Measurements from ENCODE around the gene AKT1.

AKT1 gene

GRCh38 chr14:104782086-104782807, 13.3 kb downstream of the AKT1 start:
- Histone ChIP-seq H3K4me3 (ENCODE audit: low read length) (no peak overlapping the region), H2AFZ (ENCODE audit: low read length) (no peak overlapping the region), H3K4me1 (ENCODE audit: low read length) (no peaks in the 10 kb centered on the region), H3K9me3 (replicated peaks; ENCODE audit: insufficient read depth, low read length) (no peaks in the 10 kb centered on the region), H3K9ac (ENCODE audit: low read length) (no peak overlapping the region), H3K4me2 (ENCODE audit: low read depth, low read length) (no peak overlapping the region), H3K79me2 (ENCODE audit: low read length) (no peaks in the 10 kb centered on the region), H3F3A (ENCODE audit: insufficient read depth, low read length) (no peaks in the 10 kb centered on the region), H3K27me3 (replicated peaks; ENCODE audit: insufficient read depth, low read length) (no peaks in the 10 kb centered on the region), H3K9me2 (replicated peaks; ENCODE audit: insufficient read depth, low read length) (no peaks in the 10 kb centered on the region), H3K36me3 (replicated peaks; ENCODE audit: insufficient read depth, low read length) (no peaks in the 10 kb centered on the region), H3K27ac (ENCODE audit: low read length) (no peak overlapping the region), H4K20me1 (ENCODE audit: insufficient read depth, low read length) (no peaks in the 10 kb centered on the region)
- TF ChIP-seq CTCF (IDR thresholded peaks at IDR 0.05; ENCODE audit: low read length) (no peak), EZH2phosphoT487 (IDR thresholded peaks at IDR 0.05; ENCODE audit: low read length) (no peak), EZH2 (optimal IDR thresholded peaks at IDR 0.05; ENCODE audit: low read depth, low read length) (no peak)
- DNase-seq: no peak

DNA sequence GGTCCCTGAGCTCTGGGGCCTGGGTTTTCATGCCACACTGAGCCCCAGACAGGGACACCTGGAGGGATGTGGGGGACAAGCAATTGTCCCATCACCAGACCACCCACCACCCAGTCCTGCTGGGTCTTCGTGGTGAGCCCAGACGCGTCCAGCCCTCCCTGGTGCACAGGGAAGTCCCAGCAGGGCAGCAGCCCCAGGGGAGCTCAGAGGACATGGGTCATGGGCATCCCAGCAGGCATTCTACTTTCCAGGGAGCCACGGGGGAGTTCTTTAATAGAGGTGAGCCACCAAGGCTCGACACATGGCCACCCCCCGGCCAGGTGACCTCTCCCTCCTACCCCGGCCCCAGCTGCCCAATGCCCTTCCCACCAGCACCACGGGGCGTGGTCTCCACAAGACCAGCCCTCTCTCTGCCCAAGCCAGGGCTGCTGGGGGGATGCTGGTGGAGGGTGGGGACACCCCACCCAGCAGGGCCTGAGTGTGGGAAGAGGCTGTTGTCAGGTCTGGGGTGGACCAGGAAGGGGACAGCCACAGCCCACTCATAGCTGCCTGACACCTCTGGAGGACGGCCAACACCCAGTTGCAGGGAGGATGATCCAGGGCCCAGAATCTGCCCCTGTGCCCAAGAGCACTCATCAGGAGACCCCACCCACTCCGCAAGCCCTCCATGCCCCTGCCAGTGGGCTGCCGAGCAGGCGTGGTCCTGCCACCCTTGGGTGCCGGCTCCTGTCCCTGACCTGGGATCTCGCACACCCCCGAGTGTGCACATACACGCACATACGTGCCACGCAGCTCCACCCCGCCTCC, 14.1 kb downstream of the AKT1 start:
- H3K79me2 ChIP-seq (ENCODE audit: low read length): no peaks in the 10 kb centered on the region
- no peak overlapping the region for H3K4me2 ChIP-seq (ENCODE audit: low read depth, low read length)
- no peaks in the 10 kb centered on the region for H3K27me3 ChIP-seq (replicated peaks; ENCODE audit: insufficient read depth, low read length)
- no peak overlapping the region for H2AFZ ChIP-seq (ENCODE audit: low read length)
- H3K27ac ChIP-seq (ENCODE audit: low read length): no peak overlapping the region
- H3K4me3 ChIP-seq (ENCODE audit: low read length): no peak overlapping the region
- no peaks in the 10 kb centered on the region for H3K4me1 ChIP-seq (ENCODE audit: low read length)
- H3K36me3 ChIP-seq (replicated peaks; ENCODE audit: insufficient read depth, low read length): no peaks in the 10 kb centered on the region
- H3F3A ChIP-seq (ENCODE audit: insufficient read depth, low read length): no peaks in the 10 kb centered on the region
- no peaks in the 10 kb centered on the region for H4K20me1 ChIP-seq (ENCODE audit: insufficient read depth, low read length)
- H3K9ac ChIP-seq (ENCODE audit: low read length): no peak overlapping the region
- TF ChIP-seq EZH2phosphoT487 (IDR thresholded peaks at IDR 0.05; ENCODE audit: low read length) (no peak), EZH2 (optimal IDR thresholded peaks at IDR 0.05; ENCODE audit: low read depth, low read length) (no peak), CTCF (IDR thresholded peaks at IDR 0.05; ENCODE audit: low read length) (no peak)
- H3K9me2 ChIP-seq (replicated peaks; ENCODE audit: insufficient read depth, low read length): no peaks in the 10 kb centered on the region
- H3K9me3 ChIP-seq (replicated peaks; ENCODE audit: insufficient read depth, low read length): no peaks in the 10 kb centered on the region
- no peak for DNase-seq

DNA sequence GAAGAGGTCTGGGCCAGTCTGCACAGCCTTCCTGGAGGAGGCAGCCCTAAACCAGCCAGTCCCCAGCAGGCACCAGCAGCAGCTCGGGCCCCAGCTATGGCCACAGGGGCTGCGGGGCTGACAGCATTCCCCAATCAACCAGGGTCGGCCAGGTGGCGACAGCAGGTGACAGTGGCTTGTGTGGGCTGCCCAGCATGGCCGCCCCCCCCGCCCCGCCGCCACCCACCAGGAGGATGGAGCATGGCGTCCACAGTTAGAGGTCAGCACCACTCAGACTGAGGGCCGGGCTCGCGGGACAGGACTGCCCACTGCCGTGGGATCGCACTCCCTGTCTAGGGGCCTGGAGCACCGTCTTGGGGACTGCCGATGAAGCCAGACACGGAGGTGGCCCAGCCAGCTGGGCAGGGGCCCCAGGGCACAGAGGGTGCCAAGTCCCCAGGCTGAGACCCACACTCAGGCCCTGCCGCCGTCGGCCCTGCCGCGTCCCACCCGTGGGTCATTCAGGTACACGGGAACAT, 15.0 kb downstream of the AKT1 start:
- no peak for TF ChIP-seq CTCF (IDR thresholded peaks at IDR 0.05; ENCODE audit: low read length)
- TF ChIP-seq EZH2 (optimal IDR thresholded peaks at IDR 0.05; ENCODE audit: low read depth, low read length): no peak
- TF ChIP-seq EZH2phosphoT487 (IDR thresholded peaks at IDR 0.05; ENCODE audit: low read length): no peak
- Histone ChIP-seq H2AFZ (ENCODE audit: low read length) (no peak overlapping the region), H4K20me1 (ENCODE audit: insufficient read depth, low read length) (no peaks in the 10 kb centered on the region), H3K36me3 (replicated peaks; ENCODE audit: insufficient read depth, low read length) (no peaks in the 10 kb centered on the region), H3K4me1 (ENCODE audit: low read length) (no peaks in the 10 kb centered on the region), H3K27me3 (replicated peaks; ENCODE audit: insufficient read depth, low read length) (no peaks in the 10 kb centered on the region), H3K4me3 (ENCODE audit: low read length) (no peak overlapping the region), H3K9ac (ENCODE audit: low read length) (no peak overlapping the region), H3K4me2 (ENCODE audit: low read depth, low read length) (no peak overlapping the region), H3K27ac (ENCODE audit: low read length) (no peak overlapping the region), H3K79me2 (ENCODE audit: low read length) (no peaks in the 10 kb centered on the region), H3F3A (ENCODE audit: insufficient read depth, low read length) (no peaks in the 10 kb centered on the region), H3K9me3 (replicated peaks; ENCODE audit: insufficient read depth, low read length) (no peaks in the 10 kb centered on the region), H3K9me2 (replicated peaks; ENCODE audit: insufficient read depth, low read length) (no peaks in the 10 kb centered on the region)
- no peak for DNase-seq
